Umbilical cord (tissue), 2 donors: Measurements from ENCODE around the gene MTRF1L. TPM values are rescaled to one million over a fixed set of nuclear protein-coding genes. Genes with fewer than 3 reads are reported as not detected.
A peak's percentile ranks its signal among the peaks of the same experiment; 100 is the strongest.
"Not testable (repeated sequence)": the region's sequence is repeated elsewhere in the genome, so short reads cannot be mapped to it uniquely, and the experiment has no call there.

ENCODE experiments used
- DNase-seq: peaks from one replicate; pipeline ENCODE4 v3.0.0-alpha.2; 2015; ENCODE audit warnings: low spot score
- total RNA-seq: library from RNA; depleted of rRNA; stranded (reverse); fragments of >200 nt; gene quantifications from one replicate; pipeline ENCODE4 v1.2.3, GENCODE V29; 2014; ENCODE audit warnings: low replicate concordance; ENCODE audit not compliant: insufficient read depth

MTRF1L gene
- total RNA-seq, 1 donor from 2014 or later: 23.1 TPM

DNA sequence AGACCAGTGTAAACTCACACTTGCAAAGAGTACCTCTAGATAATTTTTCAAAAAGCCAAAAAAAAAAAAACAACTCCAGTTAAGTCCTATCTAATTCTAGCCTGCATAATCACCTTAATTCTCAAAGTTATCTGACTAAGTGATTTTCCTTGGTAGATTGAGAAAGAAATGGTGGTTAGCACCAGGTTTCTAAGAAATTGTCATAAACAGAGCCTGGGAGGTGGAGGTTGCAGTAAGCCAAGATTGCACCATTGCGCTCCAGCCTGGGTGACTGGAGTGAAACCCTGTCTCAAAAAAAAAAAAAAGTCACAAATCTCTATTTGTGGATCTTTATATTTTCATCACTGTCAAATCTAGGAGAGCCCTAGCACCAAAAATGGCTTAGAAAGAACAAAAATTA, 28.6 kb downstream of the MTRF1L start:
- DNase-seq: no peak

DNA sequence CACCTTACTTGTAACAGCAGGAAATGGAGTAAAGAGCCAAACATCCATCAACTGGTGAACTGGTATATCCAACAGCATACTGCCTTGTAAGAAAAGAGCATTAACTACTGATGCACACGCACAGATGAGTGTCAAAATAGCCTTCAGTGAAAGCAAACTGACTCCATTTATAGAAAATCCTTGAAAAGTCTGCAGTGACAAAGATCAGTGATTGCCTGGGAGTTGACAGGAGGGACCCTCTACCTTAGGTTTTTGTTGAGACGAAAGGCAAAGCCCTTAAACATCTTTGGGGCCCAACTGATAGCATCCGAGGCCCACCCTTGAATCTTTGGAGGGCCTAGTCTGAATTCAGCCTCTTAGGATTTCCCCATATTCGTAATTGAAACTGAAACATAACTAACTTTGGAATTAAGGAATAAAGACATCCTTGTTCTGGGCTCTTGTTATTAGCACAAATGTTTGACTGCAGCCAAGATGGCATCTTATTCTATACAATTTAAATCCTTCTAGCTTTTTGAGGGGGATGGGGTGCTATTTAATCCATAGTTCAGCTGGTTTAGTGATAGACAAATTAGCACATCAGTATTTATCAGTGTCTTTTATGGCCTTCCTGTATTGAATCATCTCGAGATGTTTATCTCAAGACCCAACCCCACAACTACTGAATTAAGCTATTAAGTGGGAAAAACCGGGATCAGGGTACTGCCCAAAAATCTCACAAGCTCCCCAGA, 32.7 kb downstream of the MTRF1L start:
- DNase-seq: no peak

DNA sequence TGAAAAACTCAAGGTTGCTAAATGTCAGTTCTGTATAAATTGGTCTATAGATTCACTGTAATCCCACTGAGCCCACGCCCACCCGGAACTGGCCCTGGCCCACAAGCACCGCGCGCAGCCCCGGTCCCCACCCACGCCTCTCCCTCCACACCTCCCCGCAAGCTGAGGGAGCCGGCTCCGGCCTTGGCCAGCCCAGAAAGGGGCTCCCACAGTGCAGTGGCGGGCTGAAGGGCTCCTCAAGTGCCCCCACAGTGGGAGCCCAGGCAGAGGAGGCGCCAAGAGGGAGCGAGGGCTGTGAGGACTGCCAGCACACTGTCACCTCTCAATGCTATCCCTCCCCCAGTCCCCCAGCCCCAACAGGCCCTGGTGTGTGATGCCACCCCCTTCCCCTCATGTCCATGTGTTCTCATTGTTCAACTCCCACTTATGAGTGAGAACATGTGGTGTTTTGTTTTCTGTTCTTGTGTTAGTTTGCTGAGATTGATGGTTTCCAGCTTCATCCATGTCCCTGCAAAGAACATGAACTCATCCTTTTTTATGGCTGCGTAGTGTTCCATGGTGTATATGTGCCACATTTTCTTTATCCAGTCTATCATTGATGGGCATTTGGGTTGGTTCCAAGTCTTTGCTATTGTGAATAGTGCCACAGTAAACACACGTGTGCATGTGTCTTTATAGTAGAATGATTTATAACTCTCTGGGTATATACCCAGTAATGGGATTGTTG, 36.2 kb downstream of the MTRF1L start:
- DNase-seq: not testable (repeated sequence)

DNA sequence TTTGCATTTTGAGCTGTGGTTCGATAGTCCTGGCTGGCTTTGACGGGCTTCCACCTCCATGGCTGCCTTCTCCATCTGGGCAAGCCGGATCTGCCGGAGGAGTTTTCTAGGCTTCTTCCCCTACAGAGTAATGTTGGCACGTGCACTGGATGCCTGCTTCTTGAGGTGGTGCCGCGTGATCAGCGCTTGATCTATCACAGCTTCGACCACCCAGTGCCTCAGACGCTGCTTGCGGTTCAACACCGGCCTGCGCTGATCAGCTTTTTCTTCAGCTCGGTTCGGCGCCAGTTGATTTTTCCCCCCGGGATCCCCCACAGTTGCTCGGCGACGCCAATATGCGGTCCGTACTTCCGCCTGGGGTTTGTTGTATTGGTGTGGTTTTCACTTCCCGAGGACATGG, 43.2 kb downstream of the MTRF1L start:
- no peak for DNase-seq

DNA sequence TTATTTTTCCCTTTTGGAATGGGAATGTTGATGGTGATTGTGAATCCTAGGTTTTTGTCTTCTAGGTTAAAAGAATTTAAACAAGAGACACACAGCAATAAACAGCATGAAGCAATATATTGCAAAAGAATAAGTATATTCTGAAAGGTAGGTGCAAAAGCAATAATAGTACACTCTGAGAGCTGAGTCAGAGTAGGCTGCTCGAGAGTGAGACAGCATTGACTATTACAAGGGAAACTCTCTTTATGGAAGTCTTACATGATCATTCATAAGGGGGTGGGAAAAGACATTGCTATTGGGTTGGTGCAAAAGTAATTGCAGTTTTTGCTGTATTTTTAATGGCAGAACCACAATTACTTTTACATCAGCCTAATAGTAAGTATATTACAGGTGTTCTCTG, 44.7 kb downstream of the MTRF1L start:
- no peak for DNase-seq

DNA sequence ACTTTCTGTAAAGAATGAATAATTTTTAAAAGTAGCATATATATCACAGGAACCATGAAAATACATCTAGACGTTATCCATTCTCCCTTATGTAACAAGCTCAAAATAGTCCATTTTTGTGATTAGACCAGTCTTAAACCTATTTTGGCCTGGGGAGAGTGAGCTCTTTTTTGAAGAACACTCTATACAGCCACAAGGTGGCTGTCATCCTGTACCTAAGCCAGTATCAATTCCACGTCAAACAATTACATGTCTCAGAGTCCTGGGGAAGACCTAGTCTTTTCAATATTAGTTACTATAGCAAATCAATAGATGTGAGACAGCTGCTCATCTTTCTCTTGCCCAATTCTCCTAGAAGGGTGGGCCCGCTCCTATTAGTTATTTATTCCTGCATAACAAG, 48.1 kb downstream of the MTRF1L start:
- DNase-seq: no peak

- peak; percentile 13 for DNase-seq
These were observed 49.5 kb downstream of the MTRF1L start for GRCh38 chr6:152952866-152953509.

GRCh38 chr6:152952045-152952444, 50.5 kb downstream of the MTRF1L start:
- DNase-seq: no peak

DNA sequence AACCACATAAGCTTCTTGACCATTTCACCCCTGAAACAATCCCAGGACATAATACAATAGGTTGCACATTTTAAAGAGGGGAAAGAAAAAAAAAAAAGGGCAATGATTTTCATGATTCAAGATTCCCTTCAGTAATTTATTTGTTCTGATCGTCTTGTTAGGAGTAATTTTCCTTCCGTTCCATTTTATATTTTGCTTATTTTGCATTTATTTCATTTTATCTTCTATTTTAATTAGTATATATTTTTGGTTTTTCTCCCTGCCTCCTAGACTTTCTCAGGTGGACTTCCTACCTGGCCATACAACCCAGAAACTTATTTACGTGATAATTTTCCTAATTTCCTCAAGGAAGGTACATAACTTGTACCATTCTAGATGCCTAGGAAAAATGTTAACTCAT, 52.3 kb downstream of the MTRF1L start:
- DNase-seq: no peak

GRCh38 chr6:152948150-152948768, 54.2 kb downstream of the MTRF1L start:
- peak; percentile 44 for DNase-seq

- DNase-seq: no peak
These were observed 55.5 kb downstream of the MTRF1L start for GRCh38 chr6:152946995-152947394.

- no peak for DNase-seq
These were observed 56.0 kb downstream of the MTRF1L start for GRCh38 chr6:152946484-152946883.

- no peak for DNase-seq
These were observed 59.1 kb downstream of the MTRF1L start for GRCh38 chr6:152943260-152943897.

DNA sequence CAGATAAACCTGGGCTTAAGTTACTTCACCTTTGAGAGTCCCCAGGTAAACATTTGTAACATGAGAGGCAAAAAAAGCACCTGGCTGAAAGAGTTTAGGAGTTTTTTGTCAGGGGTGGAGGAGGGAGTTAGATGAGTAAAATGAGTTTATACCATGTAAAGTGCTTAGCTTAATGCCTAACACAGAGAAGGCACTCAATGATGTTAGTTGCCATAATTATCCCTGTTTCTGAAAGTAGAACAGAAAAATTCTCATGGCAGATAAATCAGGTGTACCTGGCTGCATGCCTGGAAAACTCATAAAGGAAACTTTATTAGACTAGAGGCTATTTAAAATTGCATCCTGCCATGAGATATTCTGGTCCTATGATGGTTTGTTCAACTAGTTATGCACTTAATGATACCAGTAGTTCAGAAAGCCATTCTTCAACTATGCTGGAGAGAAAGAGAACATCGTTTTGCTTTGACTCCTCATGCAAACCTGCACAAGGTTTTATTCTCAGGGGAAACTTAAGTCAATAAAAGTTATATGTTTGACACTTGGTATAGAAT, 60.1 kb downstream of the MTRF1L start:
- DNase-seq: no peak

DNA sequence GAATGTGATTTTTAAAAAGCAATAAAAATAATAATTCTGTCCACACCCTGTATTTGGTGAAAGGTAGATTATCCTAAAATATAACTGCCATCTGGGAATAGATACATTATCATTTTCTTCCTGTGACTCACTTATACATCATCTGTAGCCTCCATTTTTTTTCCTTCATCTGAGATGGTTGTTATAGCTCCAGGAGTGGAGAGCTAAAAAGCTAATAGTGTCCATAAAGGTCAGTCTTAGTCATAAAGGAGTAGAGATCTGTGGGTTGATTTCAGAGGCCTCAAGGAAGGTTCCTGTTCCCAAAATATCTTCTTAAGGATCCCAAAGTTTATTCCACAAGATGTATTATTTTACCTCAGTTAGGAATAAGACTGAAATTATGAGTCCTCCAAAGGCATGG, 60.8 kb downstream of the MTRF1L start:
- no peak for DNase-seq

Other genes starting within 250 kb of the MTRF1L start
- 13.7 TPM for gene FBXO5, start 19.7 kb downstream of the MTRF1L start, total RNA-seq
- gene RGS17, start 128.6 kb upstream of the MTRF1L start, total RNA-seq: 6.7 TPM